Cardiac muscle cell (in vitro differentiated cells and primary cell): ENCODE results near the gene KBTBD8. TPM values are rescaled to one million over a fixed set of nuclear protein-coding genes. Genes with fewer than 3 reads are reported as not detected.

ENCODE experiments used
- DNase-seq, 2 donors: peaks; one replicate each; pipeline versions ENCODE4 v3.0.0 to v3.0.0-alpha.2; 2010 to 2017; ENCODE audit warnings: low read depth in 1 of 2, low spot score in 1 of 2
- H3K27ac ChIP-seq: fragments of 200-600 bp; sonication (generic); 2 replicates; pipeline ENCODE4 v1.5.1; 2016
- H3K27me3 ChIP-seq: fragments of 200-600 bp; sonication (generic); 2 replicates; pipeline ENCODE4 v1.6.0; 2016; ENCODE audit warnings: control low read depth
- H3K36me3 ChIP-seq: fragments of 200-600 bp; sonication (generic); 2 replicates; pipeline ENCODE4 v1.5.1; 2016; ENCODE audit warnings: control low read depth
- H3K4me1 ChIP-seq: fragments of 200-600 bp; sonication (generic); 2 replicates; pipeline ENCODE4 v1.8.1; 2017; ENCODE audit warnings: low read depth, mild to moderate bottlenecking, mixed run types
- H3K4me3 ChIP-seq: fragments of 200-600 bp; sonication (generic); 2 replicates; pipeline ENCODE4 v1.5.1; 2016; ENCODE audit warnings: mild to moderate bottlenecking
- H3K9me3 ChIP-seq: fragments of 200-600 bp; sonication (generic); 2 replicates; pipeline ENCODE4 v1.5.1; 2017; ENCODE audit warnings: low read depth, mild to moderate bottlenecking, control low read depth
- polyA plus RNA-seq: library from polyadenylated mRNA; unstranded; fragments of >200 nt; fragmentation: Nextera tagmentation; extraction: Ambion mirVana; gene quantifications from 2 replicates; pipeline ENCODE4 v1.2.1, GENCODE V29; 2016
- total RNA-seq: library from RNA; depleted of rRNA; stranded (reverse); fragments of >200 nt; gene quantifications from 2 replicates; pipeline ENCODE4 v1.2.3, GENCODE V29; 2016
- TF ChIP-seq, protein P1 (sequence below): IDR thresholded peaks from 2 replicates; pipeline ENCODE4 v1.5.1; 2012; ENCODE audit warnings: low read depth, mild to moderate bottlenecking, low read length

KBTBD8 gene, protein sequence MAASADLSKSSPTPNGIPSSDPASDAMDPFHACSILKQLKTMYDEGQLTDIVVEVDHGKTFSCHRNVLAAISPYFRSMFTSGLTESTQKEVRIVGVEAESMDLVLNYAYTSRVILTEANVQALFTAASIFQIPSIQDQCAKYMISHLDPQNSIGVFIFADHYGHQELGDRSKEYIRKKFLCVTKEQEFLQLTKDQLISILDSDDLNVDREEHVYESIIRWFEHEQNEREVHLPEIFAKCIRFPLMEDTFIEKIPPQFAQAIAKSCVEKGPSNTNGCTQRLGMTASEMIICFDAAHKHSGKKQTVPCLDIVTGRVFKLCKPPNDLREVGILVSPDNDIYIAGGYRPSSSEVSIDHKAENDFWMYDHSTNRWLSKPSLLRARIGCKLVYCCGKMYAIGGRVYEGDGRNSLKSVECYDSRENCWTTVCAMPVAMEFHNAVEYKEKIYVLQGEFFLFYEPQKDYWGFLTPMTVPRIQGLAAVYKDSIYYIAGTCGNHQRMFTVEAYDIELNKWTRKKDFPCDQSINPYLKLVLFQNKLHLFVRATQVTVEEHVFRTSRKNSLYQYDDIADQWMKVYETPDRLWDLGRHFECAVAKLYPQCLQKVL
- 9.9 and 13.8 TPM in 2 replicates for total RNA-seq
- polyA plus RNA-seq: 4.3 and 11.8 TPM in 2 replicates

DNA sequence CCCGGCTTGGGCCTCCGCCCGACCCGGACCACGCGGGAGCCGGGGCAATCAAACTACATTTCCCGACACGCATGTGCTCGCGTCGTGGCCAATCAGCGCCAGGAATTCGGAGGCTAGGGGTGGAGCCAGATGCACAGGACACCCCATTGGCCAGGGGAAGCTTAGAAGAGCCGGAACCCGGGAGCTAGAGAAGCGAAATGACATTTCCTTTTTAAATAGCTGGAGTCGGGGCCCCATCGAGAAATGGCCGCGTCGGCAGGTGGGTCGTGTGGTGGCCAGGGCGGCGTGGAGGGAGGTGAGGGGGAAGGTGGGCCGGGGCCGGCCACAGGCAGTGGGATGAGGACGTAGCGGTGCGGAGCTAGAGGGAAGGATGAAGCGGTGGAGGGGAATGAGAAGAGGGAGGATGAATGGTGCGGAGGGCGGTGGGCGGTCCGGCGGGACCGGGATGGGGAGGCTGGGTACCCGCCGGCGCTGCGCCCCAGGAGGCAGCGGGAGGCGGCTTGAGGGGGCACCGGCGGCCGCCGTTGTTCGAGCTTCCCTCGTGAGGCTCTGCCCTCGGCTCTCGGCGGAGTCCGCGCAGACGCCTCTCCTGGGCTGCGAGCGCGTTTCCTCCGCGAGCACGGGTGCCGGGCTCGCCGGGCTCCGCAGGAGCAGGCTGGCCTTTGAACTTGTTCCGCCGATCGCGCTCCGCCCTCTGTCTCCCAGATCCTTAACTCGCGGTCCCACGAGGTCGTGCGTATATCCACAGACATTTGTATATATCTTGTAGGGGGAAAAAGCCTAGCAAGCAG, at the start of gene KBTBD8:
Gene KBTBD8 (plus strand): TSS at position 195 of the 791 bp plus-strand sequence. CDS start 49 bp downstream, at position 244.
- Histone ChIP-seq H3K4me1 (peaks cover 28% of the 10 kb centered on the region), H3K27me3 (peaks cover 6% of the 10 kb centered on the region), H3K4me3 (peak within 1 kb of the TSS; percentile 91), H3K36me3 (peaks cover 5% of the 10 kb centered on the region), H3K9me3 (no peaks in the 10 kb centered on the region), H3K27ac (peak within 1 kb of the TSS; percentile 31)
- peak; percentile 99 for DNase-seq
- TF ChIP-seq, protein P1, sequence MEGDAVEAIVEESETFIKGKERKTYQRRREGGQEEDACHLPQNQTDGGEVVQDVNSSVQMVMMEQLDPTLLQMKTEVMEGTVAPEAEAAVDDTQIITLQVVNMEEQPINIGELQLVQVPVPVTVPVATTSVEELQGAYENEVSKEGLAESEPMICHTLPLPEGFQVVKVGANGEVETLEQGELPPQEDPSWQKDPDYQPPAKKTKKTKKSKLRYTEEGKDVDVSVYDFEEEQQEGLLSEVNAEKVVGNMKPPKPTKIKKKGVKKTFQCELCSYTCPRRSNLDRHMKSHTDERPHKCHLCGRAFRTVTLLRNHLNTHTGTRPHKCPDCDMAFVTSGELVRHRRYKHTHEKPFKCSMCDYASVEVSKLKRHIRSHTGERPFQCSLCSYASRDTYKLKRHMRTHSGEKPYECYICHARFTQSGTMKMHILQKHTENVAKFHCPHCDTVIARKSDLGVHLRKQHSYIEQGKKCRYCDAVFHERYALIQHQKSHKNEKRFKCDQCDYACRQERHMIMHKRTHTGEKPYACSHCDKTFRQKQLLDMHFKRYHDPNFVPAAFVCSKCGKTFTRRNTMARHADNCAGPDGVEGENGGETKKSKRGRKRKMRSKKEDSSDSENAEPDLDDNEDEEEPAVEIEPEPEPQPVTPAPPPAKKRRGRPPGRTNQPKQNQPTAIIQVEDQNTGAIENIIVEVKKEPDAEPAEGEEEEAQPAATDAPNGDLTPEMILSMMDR: no peak

DNA sequence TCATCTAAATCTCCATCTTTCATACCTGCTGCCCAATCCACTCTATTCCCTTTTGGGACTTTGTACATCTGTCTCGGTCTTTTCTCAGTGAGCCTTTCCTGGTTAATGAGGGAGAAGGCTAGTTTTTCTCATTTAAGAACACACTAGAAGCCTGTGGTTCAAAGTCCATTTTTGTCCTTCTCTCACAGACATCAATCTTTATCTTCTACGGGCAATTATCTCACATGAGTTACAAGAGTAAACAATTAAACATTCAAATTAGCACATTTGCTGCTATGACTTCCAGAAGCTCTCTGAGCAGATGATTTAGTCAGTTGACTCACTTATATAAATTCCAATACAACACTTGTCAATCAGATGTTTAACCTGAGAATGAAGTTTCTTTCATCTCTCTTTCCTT, 49.3 kb upstream of the KBTBD8 start:
- DNase-seq: no peak
- Histone ChIP-seq H3K9me3 (no peaks in the 10 kb centered on the region), H3K27me3 (no peaks in the 10 kb centered on the region), H3K4me1 (no peaks in the 10 kb centered on the region), H3K4me3 (no peak overlapping the region), H3K36me3 (no peaks in the 10 kb centered on the region), H3K27ac (no peak overlapping the region)
- TF ChIP-seq, protein P1: no peak

DNA sequence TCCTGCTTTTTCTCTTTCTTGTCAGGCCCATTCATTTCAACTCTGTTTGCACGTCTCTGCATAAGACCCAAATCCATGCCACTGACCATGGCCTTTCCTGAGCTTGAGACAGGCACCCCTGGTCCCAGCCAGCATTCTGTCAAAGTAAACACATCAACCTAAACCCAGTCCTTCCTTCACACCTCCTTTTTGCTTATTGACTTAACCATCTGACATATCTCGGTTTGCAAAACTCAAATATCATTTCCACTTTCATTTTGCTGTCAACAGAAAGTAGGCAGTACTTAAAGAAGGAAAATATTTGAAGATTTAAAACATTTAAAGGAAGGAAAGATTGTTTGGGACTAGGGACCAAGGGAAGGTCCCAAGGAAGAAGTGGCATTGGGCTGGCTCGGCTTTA, 48.2 kb upstream of the KBTBD8 start:
- TF ChIP-seq, protein P1: no peak
- H3K9me3 ChIP-seq: no peaks in the 10 kb centered on the region
- no peak overlapping the region for H3K27ac ChIP-seq
- no peak for DNase-seq
- H3K4me3 ChIP-seq: no peak overlapping the region
- H3K27me3 ChIP-seq: no peaks in the 10 kb centered on the region
- no peaks in the 10 kb centered on the region for H3K36me3 ChIP-seq
- H3K4me1 ChIP-seq: no peaks in the 10 kb centered on the region

DNA sequence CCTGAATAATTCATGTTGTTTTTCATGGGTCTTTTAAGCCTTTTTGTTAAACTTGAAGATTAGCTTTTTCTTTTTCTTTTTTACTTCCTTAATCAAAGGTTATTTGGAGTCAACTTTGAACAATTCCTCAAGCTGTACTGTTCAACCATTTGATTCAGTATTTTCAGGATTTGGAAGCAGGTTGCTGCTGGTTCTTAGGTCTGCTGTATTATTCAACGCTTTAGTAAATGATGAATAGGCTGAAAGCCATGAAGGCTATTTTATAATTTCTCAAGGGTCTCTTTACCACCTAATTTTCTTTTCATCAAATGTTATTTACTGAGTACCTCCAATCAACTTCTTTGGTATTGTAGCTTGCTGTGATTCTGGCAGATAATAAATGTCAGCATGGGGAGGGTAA, 45.8 kb upstream of the KBTBD8 start:
- Histone ChIP-seq H3K36me3 (no peaks in the 10 kb centered on the region), H3K27me3 (no peaks in the 10 kb centered on the region), H3K9me3 (no peaks in the 10 kb centered on the region), H3K4me1 (no peaks in the 10 kb centered on the region), H3K4me3 (no peak overlapping the region), H3K27ac (no peak overlapping the region)
- TF ChIP-seq, protein P1: no peak
- DNase-seq: no peak

DNA sequence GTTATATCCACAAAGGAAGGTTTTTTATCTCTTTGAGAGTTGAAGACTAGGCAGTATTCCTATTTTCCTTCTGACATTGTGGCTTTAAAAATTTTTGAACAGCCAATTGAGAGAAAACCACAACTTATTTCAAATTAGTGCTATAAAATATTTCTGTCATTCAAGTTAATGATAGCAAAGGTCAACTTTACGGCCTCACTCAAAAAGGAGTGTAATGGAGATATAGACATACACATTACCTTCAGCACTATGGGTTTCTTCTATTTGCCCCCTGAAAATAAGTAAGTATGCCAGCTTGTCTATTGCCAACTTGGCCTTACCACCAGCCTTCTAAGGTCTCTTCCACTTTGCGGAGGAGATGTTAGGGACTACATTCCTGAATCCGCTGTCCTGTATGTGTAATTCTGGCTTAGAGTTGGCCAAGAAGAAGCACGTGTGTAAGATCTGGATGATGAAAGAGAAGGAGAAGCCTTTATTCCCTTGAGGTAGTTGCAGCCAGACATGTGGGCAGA, 44.1 kb upstream of the KBTBD8 start:
- no peak for DNase-seq
- TF ChIP-seq, protein P1: no peak
- Histone ChIP-seq H3K9me3 (no peaks in the 10 kb centered on the region), H3K4me3 (no peak overlapping the region), H3K27ac (no peak overlapping the region), H3K4me1 (no peaks in the 10 kb centered on the region), H3K27me3 (no peaks in the 10 kb centered on the region), H3K36me3 (no peaks in the 10 kb centered on the region)
